ENCODE results near the gene NR0B2.

Gene NR0B2

DNA sequence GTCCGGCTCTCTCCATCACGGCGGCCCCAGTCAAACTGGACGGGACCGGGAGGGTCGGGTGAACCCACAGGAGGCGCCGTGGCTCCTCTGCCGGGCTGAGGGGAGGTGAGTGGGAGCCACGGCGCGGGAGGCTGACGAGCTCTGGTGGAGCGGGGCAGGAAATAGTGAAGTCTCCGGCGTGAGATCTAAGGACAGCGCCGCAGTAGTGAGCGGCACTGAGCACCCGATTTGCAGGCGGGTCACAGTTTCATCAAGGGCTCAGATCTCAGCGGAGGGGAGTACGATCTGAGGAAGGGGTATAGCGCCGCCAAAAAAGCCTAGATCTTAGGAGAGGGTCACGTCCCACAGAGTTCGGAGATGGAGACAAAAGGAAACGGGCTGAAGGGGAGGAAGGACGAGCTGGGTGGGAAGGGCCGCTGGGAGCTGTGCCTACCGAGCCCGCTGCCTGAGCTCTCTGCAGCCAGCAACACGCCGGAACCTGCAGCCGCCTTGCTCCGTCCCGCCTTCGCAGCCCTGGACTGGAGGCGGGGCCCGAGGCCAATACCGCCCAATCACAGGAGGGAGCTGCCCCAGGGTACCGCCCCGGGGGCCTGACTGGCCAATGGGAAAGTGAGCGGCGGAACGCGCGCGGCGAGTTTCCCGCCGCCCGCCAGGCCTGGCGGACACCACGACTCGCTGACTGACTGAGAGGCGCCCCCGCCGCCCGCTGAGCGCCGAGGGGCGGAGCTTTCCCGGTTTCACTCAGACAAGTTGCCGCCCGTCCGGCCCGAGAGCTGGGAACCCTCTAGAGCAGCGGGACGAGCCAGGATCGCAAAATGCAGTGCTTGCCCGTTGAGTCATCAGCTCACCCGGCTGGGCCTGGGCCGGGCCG is 48.9 kb downstream of the NR0B2 start:
- Histone ChIP-seq H3K36me3 (ENCODE audit: control insufficient read depth, low read length) (peaks cover 9% of the 10 kb centered on the region), H3K4me1 (ENCODE audit: control insufficient read depth, low read length) (peaks cover 44% of the 10 kb centered on the region), H3K79me2 (ENCODE audit: control insufficient read depth, low read length) (peaks cover 2% of the 10 kb centered on the region; the same call in 1 of the 2 replicates), H3K27me3 (ENCODE audit: control insufficient read depth, low read length) (no peaks in the 10 kb centered on the region), H3K27ac (ENCODE audit: low read depth, low read length) (peak overlapping the region; percentile 99), H4K20me1 (ENCODE audit: control insufficient read depth, insufficient read depth, low read depth, low read length) (no peaks in the 10 kb centered on the region), H3K9me2 (replicated peaks; ENCODE audit: control insufficient read depth, low read length) (no peaks in the 10 kb centered on the region), H3K4me3 (ENCODE audit: low read length) (peak overlapping the region; percentile 96), H3F3A (ENCODE audit: control insufficient read depth, insufficient read depth) (peaks cover 16% of the 10 kb centered on the region), H3K9me3 (ENCODE audit: control insufficient read depth, insufficient read depth, low read length) (no peaks in the 10 kb centered on the region), H3K4me2 (ENCODE audit: low read length) (peak overlapping the region; percentile 99)
- no peak for TF ChIP-seq EZH2phosphoT487 (IDR thresholded peaks at IDR 0.05; ENCODE audit: borderline replicate concordance, low read length)
- TF ChIP-seq, protein P1, sequence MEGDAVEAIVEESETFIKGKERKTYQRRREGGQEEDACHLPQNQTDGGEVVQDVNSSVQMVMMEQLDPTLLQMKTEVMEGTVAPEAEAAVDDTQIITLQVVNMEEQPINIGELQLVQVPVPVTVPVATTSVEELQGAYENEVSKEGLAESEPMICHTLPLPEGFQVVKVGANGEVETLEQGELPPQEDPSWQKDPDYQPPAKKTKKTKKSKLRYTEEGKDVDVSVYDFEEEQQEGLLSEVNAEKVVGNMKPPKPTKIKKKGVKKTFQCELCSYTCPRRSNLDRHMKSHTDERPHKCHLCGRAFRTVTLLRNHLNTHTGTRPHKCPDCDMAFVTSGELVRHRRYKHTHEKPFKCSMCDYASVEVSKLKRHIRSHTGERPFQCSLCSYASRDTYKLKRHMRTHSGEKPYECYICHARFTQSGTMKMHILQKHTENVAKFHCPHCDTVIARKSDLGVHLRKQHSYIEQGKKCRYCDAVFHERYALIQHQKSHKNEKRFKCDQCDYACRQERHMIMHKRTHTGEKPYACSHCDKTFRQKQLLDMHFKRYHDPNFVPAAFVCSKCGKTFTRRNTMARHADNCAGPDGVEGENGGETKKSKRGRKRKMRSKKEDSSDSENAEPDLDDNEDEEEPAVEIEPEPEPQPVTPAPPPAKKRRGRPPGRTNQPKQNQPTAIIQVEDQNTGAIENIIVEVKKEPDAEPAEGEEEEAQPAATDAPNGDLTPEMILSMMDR (IDR thresholded peaks at IDR 0.05; ENCODE audit: low read depth, low read length, poor library complexity, severe bottlenecking), result peak; percentile 25

DNA sequence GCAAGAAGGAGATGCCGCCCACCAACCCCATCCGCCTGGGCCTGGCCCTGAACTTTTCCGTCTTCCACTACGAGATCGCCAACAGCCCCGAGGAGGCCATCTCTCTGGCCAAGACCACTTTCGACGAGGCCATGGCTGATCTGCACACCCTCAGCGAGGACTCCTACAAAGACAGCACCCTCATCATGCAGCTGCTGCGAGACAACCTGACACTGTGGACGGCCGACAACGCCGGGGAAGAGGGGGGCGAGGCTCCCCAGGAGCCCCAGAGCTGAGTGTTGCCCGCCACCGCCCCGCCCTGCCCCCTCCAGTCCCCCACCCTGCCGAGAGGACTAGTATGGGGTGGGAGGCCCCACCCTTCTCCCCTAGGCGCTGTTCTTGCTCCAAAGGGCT is 50.1 kb downstream of the NR0B2 start:
- no peaks in the 10 kb centered on the region for H3K9me2 ChIP-seq (replicated peaks; ENCODE audit: control insufficient read depth, low read length)
- H3K27ac ChIP-seq (ENCODE audit: low read depth, low read length), result peak overlapping the region; percentile 99

DNA sequence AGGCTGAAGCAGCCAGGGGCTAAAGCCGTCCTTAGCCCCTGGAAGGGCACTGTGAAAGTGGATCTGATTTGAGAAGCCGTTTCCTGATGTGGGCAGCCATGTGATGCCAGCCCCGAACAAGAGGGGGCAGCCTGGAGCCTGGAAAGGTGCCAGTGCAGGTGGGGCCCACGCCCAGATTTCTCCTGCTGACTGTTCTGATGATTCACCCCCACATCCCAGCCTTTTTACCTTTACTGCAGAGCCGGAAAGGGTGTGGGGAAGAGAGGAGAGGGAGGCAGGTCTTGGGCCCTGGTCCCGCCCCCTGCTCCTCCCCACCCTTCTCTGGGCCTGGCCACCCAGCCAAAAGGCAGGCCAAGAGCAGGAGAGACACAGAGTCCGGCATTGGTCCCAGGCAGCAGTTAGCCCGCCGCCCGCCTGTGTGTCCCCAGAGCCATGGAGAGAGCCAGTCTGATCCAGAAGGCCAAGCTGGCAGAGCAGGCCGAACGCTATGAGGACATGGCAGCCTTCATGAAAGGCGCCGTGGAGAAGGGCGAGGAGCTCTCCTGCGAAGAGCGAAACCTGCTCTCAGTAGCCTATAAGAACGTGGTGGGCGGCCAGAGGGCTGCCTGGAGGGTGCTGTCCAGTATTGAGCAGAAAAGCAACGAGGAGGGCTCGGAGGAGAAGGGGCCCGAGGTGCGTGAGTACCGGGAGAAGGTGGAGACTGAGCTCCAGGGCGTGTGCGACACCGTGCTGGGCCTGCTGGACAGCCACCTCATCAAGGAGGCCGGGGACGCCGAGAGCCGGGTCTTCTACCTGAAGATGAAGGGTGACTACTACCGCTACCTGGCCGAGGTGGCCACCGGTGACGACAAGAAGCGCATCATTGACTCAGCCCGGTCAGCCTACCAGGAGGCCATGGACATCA is 50.7 kb downstream of the NR0B2 start, which contains the start of gene SFN:
TSS of gene SFN (plus strand) at position 369 of the 904 bp plus-strand sequence. CDS start at position 433, 64 bp downstream.
- Histone ChIP-seq H3K9me3 (ENCODE audit: control insufficient read depth, insufficient read depth, low read length) (no peaks in the 10 kb centered on the region), H3K79me2 (ENCODE audit: control insufficient read depth, low read length) (peaks cover 2% of the 10 kb centered on the region; the same call in 1 of the 2 replicates), H3K36me3 (ENCODE audit: control insufficient read depth, low read length) (peaks cover 9% of the 10 kb centered on the region), H4K20me1 (ENCODE audit: control insufficient read depth, insufficient read depth, low read depth, low read length) (no peaks in the 10 kb centered on the region), H3K27me3 (ENCODE audit: control insufficient read depth, low read length) (no peaks in the 10 kb centered on the region), H3K27ac (ENCODE audit: low read depth, low read length) (peak within 1 kb of the TSS; percentile 99), H3K4me2 (ENCODE audit: low read length) (peak within 1 kb of the TSS; percentile 86), H3K4me1 (ENCODE audit: control insufficient read depth, low read length) (peaks cover 44% of the 10 kb centered on the region), H3K9me2 (replicated peaks; ENCODE audit: control insufficient read depth, low read length) (no peaks in the 10 kb centered on the region), H3F3A (ENCODE audit: control insufficient read depth, insufficient read depth) (peaks cover 19% of the 10 kb centered on the region), H3K4me3 (ENCODE audit: low read length) (peak within 1 kb of the TSS; percentile 96)
- TF ChIP-seq, protein P1 (IDR thresholded peaks at IDR 0.05; ENCODE audit: low read depth, low read length, poor library complexity, severe bottlenecking), result peak; percentile 80
- TF ChIP-seq EZH2phosphoT487 (IDR thresholded peaks at IDR 0.05; ENCODE audit: borderline replicate concordance, low read length), result no peak

More for the DNA sequence above, 50.1 kb downstream of the NR0B2 start:
- H4K20me1 ChIP-seq (ENCODE audit: control insufficient read depth, insufficient read depth, low read depth, low read length), result no peaks in the 10 kb centered on the region
- H3K27me3 ChIP-seq (ENCODE audit: control insufficient read depth, low read length), result no peaks in the 10 kb centered on the region
- peak overlapping the region; percentile 96 for H3K4me3 ChIP-seq (ENCODE audit: low read length)
- peaks cover 2% of the 10 kb centered on the region; the same call in 1 of the 2 replicates for H3K79me2 ChIP-seq (ENCODE audit: control insufficient read depth, low read length)
- H3K4me1 ChIP-seq (ENCODE audit: control insufficient read depth, low read length), result peaks cover 44% of the 10 kb centered on the region
- no peaks in the 10 kb centered on the region for H3K9me3 ChIP-seq (ENCODE audit: control insufficient read depth, insufficient read depth, low read length)
- peaks cover 9% of the 10 kb centered on the region for H3K36me3 ChIP-seq (ENCODE audit: control insufficient read depth, low read length)
- no peak for TF ChIP-seq EZH2phosphoT487 (IDR thresholded peaks at IDR 0.05; ENCODE audit: borderline replicate concordance, low read length)
- TF ChIP-seq, protein P1 (IDR thresholded peaks at IDR 0.05; ENCODE audit: low read depth, low read length, poor library complexity, severe bottlenecking), result no peak
- H3K4me2 ChIP-seq (ENCODE audit: low read length), result peak overlapping the region; percentile 86
- H3F3A ChIP-seq (ENCODE audit: control insufficient read depth, insufficient read depth), result peaks cover 16% of the 10 kb centered on the region

Data from DOHH2 (cell line).